Chondrocyte (in vitro differentiated cells): ENCODE measurements around the gene DENND5B. TPM values are rescaled to one million over a fixed set of nuclear protein-coding genes. Genes with fewer than 3 reads are reported as not detected.
"Not testable (repeated sequence)": the region's sequence is repeated elsewhere in the genome, so short reads cannot be mapped to it uniquely, and the experiment has no call there.

ENCODE experiments used
- DNase-seq: peaks from one replicate; pipeline ENCODE4 v3.0.0; 2021; ENCODE audit warnings: mixed read lengths, low spot score
- H3K27ac Mint-ChIP-seq: one replicate; pipeline ENCODE4 v1.8.0; 2021; ENCODE audit warnings: mild to moderate bottlenecking, moderate library complexity, mixed read lengths; ENCODE audit not compliant: unreplicated experiment
- H3K27me3 Mint-ChIP-seq: 2 replicates; pipeline ENCODE4 v1.8.0; 2021; ENCODE audit warnings: low read depth, mixed read lengths
- H3K36me3 Mint-ChIP-seq: 2 replicates; pipeline ENCODE4 v1.8.0; 2021; ENCODE audit warnings: low read depth, mixed read lengths
- H3K4me1 Mint-ChIP-seq: 2 replicates; pipeline ENCODE4 v1.8.0; 2021; ENCODE audit warnings: low read depth, mild to moderate bottlenecking, mixed read lengths
- H3K4me3 Mint-ChIP-seq: one replicate; pipeline ENCODE4 v1.8.0; 2021; ENCODE audit warnings: mild to moderate bottlenecking, moderate library complexity, mixed read lengths; ENCODE audit not compliant: unreplicated experiment
- H3K9me3 Mint-ChIP-seq: 2 replicates; pipeline ENCODE4 v1.8.0; 2021; ENCODE audit warnings: low read depth, mixed read lengths
- total RNA-seq: library from RNA; stranded (reverse); gene quantifications from 3 replicates; pipeline ENCODE4 v1.2.1, GENCODE V29; 2021
- TF ChIP-seq, protein P1 (sequence below): fragments of 200-600 bp; sonication (generic); IDR thresholded peaks from 2 replicates; pipeline ENCODE4 v1.5.0; 2021; ENCODE audit warnings: antibody characterized with exemption, mild to moderate bottlenecking, moderate library complexity

DENND5B gene
- total RNA-seq, 1 donor from 2014 or later: 14.1 TPM

DNA sequence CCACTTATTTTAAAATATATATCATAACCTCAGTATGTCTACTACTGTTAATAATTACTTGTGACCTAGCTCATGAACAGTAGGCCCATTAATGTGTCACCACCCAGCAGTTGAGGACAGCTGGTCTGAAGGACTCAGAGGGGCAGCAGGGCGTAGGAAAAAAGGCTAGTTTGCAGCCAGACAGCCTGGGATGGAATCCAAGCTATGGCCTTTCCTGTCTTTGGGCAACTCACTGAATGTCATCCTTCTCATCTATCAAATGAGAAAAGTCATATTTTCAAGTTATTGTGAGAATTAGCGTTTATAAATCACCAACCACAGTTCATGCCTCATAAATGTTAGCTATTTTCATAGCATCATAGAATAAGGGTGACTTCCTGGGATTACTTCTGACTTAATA is 12.3 kb downstream of the DENND5B start:
- Mint-ChIP-seq H3K9me3 (no peaks in the 10 kb centered on the region), H3K27ac (peak overlapping the region; percentile 65), H3K4me3 (no peak overlapping the region), H3K36me3 (no peaks in the 10 kb centered on the region), H3K4me1 (peaks cover 41% of the 10 kb centered on the region), H3K27me3 (no peaks in the 10 kb centered on the region)
- TF ChIP-seq, protein P1, sequence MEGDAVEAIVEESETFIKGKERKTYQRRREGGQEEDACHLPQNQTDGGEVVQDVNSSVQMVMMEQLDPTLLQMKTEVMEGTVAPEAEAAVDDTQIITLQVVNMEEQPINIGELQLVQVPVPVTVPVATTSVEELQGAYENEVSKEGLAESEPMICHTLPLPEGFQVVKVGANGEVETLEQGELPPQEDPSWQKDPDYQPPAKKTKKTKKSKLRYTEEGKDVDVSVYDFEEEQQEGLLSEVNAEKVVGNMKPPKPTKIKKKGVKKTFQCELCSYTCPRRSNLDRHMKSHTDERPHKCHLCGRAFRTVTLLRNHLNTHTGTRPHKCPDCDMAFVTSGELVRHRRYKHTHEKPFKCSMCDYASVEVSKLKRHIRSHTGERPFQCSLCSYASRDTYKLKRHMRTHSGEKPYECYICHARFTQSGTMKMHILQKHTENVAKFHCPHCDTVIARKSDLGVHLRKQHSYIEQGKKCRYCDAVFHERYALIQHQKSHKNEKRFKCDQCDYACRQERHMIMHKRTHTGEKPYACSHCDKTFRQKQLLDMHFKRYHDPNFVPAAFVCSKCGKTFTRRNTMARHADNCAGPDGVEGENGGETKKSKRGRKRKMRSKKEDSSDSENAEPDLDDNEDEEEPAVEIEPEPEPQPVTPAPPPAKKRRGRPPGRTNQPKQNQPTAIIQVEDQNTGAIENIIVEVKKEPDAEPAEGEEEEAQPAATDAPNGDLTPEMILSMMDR: no peak
- DNase-seq: no peak

DNA sequence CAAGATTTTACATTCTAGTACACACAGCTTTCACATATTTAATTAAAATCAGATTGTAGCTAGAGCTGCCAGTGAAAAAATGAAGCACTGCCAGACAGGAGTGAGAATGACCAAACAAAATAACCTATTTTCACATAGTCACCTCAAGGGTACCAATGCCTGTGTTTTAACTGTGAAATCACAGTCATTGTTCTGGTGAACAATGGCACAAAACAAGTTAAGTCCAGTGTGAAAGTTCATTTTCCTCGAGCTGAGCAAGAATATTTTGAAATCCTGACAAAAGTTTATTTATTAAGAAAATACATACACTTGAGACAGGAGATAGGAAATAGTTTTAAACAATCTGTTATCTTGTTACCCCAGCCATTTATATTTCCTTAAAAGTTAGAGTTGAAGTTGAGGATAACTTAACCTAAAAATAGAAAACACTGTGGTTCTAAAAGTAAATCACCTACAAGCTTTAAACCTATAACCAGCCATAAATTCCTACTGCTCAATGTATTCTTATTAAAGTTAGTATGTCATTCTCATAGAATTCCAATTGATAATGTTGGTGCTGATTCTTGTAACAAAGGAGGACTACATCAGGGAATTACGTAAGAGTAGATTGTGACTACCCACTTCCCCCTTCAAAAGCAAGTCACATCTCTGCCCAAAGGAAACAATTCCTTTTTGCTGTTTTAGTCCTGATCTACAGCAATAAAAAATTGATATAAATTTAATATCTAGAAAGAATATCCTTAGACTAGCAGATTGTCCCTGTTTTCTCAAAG is 15.9 kb downstream of the DENND5B start:
- DNase-seq: no peak

DNA sequence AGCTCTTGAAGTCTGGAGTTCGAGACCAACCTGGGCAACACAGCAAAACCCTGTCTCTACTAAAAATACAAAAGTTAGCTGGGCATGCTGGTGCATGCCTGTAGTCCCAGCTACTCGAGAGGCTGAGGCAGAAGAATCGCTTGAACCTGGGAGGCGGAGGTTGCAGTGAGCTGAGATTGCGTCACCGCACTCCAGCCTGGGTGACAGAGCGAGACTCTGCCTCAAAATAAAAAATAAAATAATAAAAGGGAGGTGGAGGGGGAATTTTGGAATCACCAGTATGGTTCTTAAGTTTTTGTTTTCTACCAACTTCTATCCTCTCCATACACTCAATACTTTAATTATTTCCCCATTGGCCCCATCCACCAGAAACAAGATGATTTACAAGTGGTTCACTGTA is 16.6 kb downstream of the DENND5B start:
- not testable (repeated sequence) for H3K4me3 Mint-ChIP-seq, DNase-seq, H3K36me3 Mint-ChIP-seq, H3K27ac Mint-ChIP-seq, H3K27me3 Mint-ChIP-seq, H3K9me3 Mint-ChIP-seq
- peaks cover 48% of the 10 kb centered on the region for H3K4me1 Mint-ChIP-seq

More for the DNA sequence above, 15.9 kb downstream of the DENND5B start:
- Mint-ChIP-seq H3K27ac (no peak overlapping the region), H3K4me3 (no peak overlapping the region), H3K4me1 (peaks cover 43% of the 10 kb centered on the region), H3K27me3 (no peaks in the 10 kb centered on the region), H3K36me3 (no peaks in the 10 kb centered on the region), H3K9me3 (no peaks in the 10 kb centered on the region)
- TF ChIP-seq, protein P1: no peak

DNA sequence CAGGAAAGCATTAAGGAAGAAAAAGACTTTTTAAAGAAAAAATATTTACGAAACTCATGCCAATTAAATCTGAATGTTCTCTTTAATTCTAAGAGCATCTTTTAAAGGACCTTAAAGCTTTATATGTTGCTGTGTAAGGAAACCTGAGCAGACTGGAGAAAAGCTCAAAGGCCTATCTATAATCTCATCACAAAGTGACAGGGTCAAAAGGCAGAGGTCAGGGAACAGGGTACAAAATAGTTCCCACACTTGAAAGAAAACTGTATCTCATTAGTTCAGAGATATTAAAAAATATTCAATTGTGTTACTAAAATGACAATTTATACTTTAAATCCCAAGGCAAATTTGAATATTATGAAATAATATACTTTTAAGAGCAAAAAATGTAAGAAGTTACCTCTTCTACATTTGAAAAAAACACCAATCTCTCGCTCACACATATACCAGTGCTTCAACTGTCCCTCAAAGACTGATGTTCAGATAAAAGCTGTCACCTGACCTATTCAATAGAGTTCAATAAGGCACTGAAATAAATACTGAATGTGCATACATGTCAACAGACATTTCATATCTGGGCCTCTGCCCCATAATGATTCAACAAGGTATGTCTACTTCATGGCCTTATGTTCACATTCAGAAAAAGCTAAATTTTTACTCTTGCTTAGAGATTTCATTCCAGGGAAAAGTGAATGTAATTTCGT is 17.9 kb downstream of the DENND5B start:
- TF ChIP-seq, protein P1: no peak
- H3K27ac Mint-ChIP-seq: no peak overlapping the region
- no peaks in the 10 kb centered on the region for H3K9me3 Mint-ChIP-seq
- no peaks in the 10 kb centered on the region for H3K36me3 Mint-ChIP-seq
- no peak overlapping the region for H3K4me3 Mint-ChIP-seq
- DNase-seq: no peak
- H3K4me1 Mint-ChIP-seq: peaks cover 42% of the 10 kb centered on the region
- H3K27me3 Mint-ChIP-seq: no peaks in the 10 kb centered on the region

DNA sequence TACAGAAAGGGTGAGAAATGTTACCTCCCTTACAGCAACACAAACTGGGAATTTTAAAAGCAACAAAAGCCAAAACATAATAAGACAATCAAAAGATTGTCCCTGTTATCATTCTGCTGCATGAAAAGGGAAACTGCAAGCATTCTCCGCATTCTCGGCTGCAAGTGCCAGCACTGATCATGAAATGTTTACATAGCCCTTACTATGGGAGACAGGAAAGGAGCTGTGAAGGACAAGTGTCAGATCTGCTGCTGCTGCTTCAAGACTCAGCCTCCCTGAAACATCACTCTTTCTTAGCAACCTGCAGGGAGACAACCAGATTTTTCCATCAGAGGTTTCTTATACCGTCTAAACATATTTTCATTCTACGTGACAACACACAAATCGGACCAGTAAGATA is 20.1 kb downstream of the DENND5B start:
- no peaks in the 10 kb centered on the region for H3K27me3 Mint-ChIP-seq
- TF ChIP-seq, protein P1: no peak
- no peaks in the 10 kb centered on the region for H3K36me3 Mint-ChIP-seq
- H3K4me1 Mint-ChIP-seq: peaks cover 35% of the 10 kb centered on the region
- H3K4me3 Mint-ChIP-seq: peak overlapping the region; percentile 24
- peak overlapping the region; percentile 43 for H3K27ac Mint-ChIP-seq
- H3K9me3 Mint-ChIP-seq: no peaks in the 10 kb centered on the region
- DNase-seq: no peak

DNA sequence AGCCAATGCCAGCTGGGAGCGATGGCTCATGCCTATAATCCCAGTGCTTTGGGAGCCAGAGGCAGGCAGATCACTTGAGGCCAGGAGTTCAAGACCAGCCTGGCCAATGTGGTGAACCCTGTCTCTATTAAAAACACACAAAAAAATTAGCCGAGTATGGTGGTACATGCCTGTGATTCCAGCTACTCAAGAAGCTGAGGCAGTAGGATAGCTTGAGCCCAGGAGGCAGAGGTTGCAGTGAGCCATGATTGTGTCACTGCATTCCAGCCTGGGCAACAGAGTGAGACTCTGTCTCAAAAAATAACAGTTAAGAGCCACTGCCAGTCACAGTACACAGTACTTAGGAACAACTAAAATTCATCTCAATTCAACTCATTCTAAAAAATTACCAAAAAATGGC is 21.4 kb downstream of the DENND5B start:
- DNase-seq, H3K36me3 Mint-ChIP-seq, H3K9me3 Mint-ChIP-seq, H3K27me3 Mint-ChIP-seq, H3K4me3 Mint-ChIP-seq: not testable (repeated sequence)
- Mint-ChIP-seq H3K27ac (peak overlapping the region; percentile 12), H3K4me1 (peaks cover 25% of the 10 kb centered on the region)
